Body of pancreas (tissue), 4 donors: ENCODE data around the gene SIM1.

Source experiments
- CTCF ChIP-seq, 7 experiments: fragments of 450-650 bp in 4 of 7; fragments of 200-600 bp in 3 of 7; sonication (generic) in 3 of 7; IDR thresholded peaks; one replicate each; pipeline ENCODE4 v1.5.1; 2016 to 2019; ENCODE audit warnings: antibody characterized with exemption in 7 of 7
- POLR2A ChIP-seq, 3 donors: fragments of 450-650 bp; IDR thresholded peaks; one replicate each; pipeline ENCODE4 v1.6.1; 2016; ENCODE audit warnings: antibody characterized with exemption in 3 of 3, mild to moderate bottlenecking in 2 of 3

- TF ChIP-seq CTCF (IDR thresholded peaks at IDR 0.05) (no peak), POLR2A (IDR thresholded peaks at IDR 0.05) (no peak)
Measured at GRCh38 chr6:100415768-100416167, 49.0 kb downstream of the SIM1 start.
